Psoas muscle (tissue), 8 donors: ENCODE measurements around the gene TNMD. TPM values are rescaled to one million over a fixed set of nuclear protein-coding genes. Genes with fewer than 3 reads are reported as not detected.

Experiments
- ATAC-seq, 4 donors: fragments of 200-7000 bp; cut with Tn5 transposase; one replicate each; pipeline ENCODE4 v1.9.1; 2020; ENCODE audit warnings: moderate library complexity in 3 of 4, mild to moderate bottlenecking in 2 of 4
- DNase-seq, 2 donors: peaks; one replicate each; pipeline ENCODE4 v3.0.0-alpha.2; 2020
- H3K27ac ChIP-seq: fragments of 200-600 bp; one replicate; pipeline ENCODE4 v1.8.0; 2022
- H3K27me3 ChIP-seq, 3 donors: fragments of 200-600 bp in 1 of 3; one replicate each; pipeline versions ENCODE4 v1.6.1 to v1.8.0; 2013 to 2022; ENCODE audit warnings: low read length in 2 of 3, mild to moderate bottlenecking in 2 of 3, moderate library complexity in 1 of 3; ENCODE audit not compliant: insufficient read depth in 3 of 3
- H3K36me3 ChIP-seq, 2 donors: fragments of 200-600 bp in 1 of 2; one replicate each; pipeline versions ENCODE4 v1.6.1 to v1.8.0; 2013 to 2022; ENCODE audit warnings: low read depth in 1 of 2, mild to moderate bottlenecking in 1 of 2, moderate library complexity in 1 of 2; ENCODE audit not compliant: insufficient read depth in 1 of 2
- H3K4me1 ChIP-seq: fragments of 200-600 bp; one replicate; pipeline ENCODE4 v1.8.0; 2022
- H3K4me3 ChIP-seq: fragments of 200-600 bp; one replicate; pipeline ENCODE4 v1.8.0; 2022; ENCODE audit warnings: mild to moderate bottlenecking
- H3K9me3 ChIP-seq: fragments of 200-600 bp; one replicate; pipeline ENCODE4 v1.8.0; 2022
- WGBS, 3 donors: extraction: QIAGEN DNeasy Blood & Tissue Kit; methylation state at CpG; one replicate each; pipeline versions ENCODE4 v1.1.6 to v1.1.7; 2013; 5-methylcytosine and 5-hydroxymethylcytosine counted together
- intact Hi-C, 2 donors: fragments of 100-400 bp; cut with DNase I; formaldehyde crosslinking; loops; one replicate each; pipeline versions ENCODE4 v1.11.0 to v1.14.2; 2022
- polyA plus RNA-seq, 3 donors: library from polyadenylated mRNA; stranded (reverse); fragments of 200-250 nt; gene quantifications; one replicate each; pipeline ENCODE4 v1.2.3, GENCODE V29; 2013
- total RNA-seq, 4 donors: library from RNA; stranded (reverse); fragmentation: NEBNext Ultra II Directional in 2 of 4; extraction: Animal tissue kit (Norgen Biotek cat#: 25700) in 2 of 4; gene quantifications; one replicate each; pipeline versions ENCODE4 v1.2.1 to v1.2.4, GENCODE V29; 2021 to 2023
- TF ChIP-seq, protein P1 (sequence below): fragments of 200-600 bp; IDR thresholded peaks from one replicate; pipeline ENCODE4 v1.8.0; 2022; ENCODE audit warnings: antibody characterized with exemption
- donor health status: healthy with polysubstance abuse.
- donor health status: DM: no; HTN: no; CAD: no; lungs with moderate emphysema.
- donor health status: Bipolar disorder and iron deficiency.
- donor health status: healthy.
- donor health status: DM: yes; HTN: yes; CAD: no.
- donor health status: DM: no; HTN: no; CAD: no.
- donor health status: DM: no; HTN: no; CAD: no.
- donor health status: DM: yes; HTN: yes; CAD: no.

TNMD gene
- total and polyA plus RNA-seq, 7 donors: 0.03 to 0.69 (median 0.06) TPM; not detected in 4

DNA sequence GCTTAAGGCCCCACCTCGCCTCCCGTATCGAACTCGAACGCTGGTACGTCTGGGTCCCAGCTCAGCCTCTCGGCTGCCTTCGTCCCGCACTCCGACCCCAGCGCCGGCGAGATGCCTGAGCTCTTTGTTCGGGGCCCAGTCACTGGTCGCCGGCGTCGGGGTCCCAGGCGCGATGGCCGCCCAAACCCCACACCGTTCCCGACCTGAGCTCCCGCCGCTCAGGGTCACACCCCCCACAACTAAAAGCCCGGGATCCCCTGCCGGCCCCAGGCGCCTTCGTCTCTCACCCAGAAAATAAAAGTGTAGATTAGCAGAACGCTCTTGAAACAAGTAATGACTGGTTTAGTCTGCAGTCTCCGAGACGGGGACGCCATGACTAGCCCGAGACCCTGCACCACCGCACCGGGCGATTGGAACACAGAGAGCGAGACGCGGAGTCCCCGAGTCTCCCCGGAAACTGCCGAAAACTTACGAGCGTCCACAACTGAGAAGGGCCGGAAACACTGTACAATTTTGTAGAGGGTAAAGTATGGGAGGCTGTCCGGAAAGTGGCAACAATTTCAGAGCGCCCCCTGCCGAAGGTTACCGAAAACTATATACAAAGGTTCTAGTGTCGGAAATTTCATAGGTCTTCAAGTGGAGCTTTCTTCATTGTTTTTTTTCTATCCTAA lies 51.7 kb downstream of the TNMD start, which contains the start of gene TSPAN6:
Gene TSPAN6 (minus strand): TSS at position 486 of the 671 bp plus-strand sequence. CDS start 112 bp downstream, at position 374.
- WGBS, 3 donors: 0 to 28% (median 1%) methylated on average over 28 to 51 of the region's 51 CpGs
- TF ChIP-seq, protein P1, sequence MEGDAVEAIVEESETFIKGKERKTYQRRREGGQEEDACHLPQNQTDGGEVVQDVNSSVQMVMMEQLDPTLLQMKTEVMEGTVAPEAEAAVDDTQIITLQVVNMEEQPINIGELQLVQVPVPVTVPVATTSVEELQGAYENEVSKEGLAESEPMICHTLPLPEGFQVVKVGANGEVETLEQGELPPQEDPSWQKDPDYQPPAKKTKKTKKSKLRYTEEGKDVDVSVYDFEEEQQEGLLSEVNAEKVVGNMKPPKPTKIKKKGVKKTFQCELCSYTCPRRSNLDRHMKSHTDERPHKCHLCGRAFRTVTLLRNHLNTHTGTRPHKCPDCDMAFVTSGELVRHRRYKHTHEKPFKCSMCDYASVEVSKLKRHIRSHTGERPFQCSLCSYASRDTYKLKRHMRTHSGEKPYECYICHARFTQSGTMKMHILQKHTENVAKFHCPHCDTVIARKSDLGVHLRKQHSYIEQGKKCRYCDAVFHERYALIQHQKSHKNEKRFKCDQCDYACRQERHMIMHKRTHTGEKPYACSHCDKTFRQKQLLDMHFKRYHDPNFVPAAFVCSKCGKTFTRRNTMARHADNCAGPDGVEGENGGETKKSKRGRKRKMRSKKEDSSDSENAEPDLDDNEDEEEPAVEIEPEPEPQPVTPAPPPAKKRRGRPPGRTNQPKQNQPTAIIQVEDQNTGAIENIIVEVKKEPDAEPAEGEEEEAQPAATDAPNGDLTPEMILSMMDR: peak; percentile 33
- intact Hi-C loops: loop anchor here in 1 of 2 donors (5.0 kb wide), 1 partner anchor 124 kb away; no protein-coding TSS in a partner anchor
- Histone ChIP-seq H3K4me3 (peak within 1 kb of the TSS; percentile 77), H3K36me3 (peaks cover 0 to 16% of the 10 kb centered on the region in 2 donors), H3K9me3 (no peaks in the 10 kb centered on the region), H3K4me1 (no peaks in the 10 kb centered on the region), H3K27ac (peak within 1 kb of the TSS; percentile 46), H3K27me3 (peaks cover 0 to 20% (median 0%) of the 10 kb centered on the region in 3 donors)
- peak; percentile 77 to 86 for DNase-seq
- peak; percentile 75 to 98 (median 94) for ATAC-seq

DNA sequence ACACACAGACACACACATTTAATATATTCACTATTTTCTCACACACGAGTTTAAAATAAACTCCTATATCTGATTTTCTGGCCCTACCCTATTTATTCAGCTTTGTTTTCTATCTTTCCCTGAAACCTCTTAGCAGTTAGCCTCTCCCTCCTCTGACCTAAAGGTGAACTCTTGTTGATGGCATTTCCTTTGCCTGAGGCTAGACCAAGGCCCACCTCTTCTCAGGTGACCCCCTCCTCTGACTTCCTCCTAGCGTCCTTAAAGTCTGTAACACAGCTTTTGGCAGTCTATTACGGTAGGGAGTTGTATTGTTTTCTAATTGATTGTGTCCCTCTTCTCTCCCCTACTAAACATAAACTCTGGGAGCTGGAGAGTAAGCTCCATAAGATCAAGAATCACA lies 57.6 kb downstream of the TNMD start:
- Histone ChIP-seq H3K27ac (no peak overlapping the region), H3K4me1 (no peaks in the 10 kb centered on the region), H3K9me3 (no peaks in the 10 kb centered on the region), H3K27me3 (peaks cover 0 to 40% (median 0%) of the 10 kb centered on the region in 3 donors), H3K4me3 (no peak overlapping the region), H3K36me3 (no peaks in the 10 kb centered on the region)
- DNase-seq (no peak), ATAC-seq (no peak)
- WGBS, 3 donors: 37 to 72% (median 71%) methylated on average over 3 of the region's 3 CpGs
- TF ChIP-seq, protein P1: no peak
- intact Hi-C loops: no loop called here

DNA sequence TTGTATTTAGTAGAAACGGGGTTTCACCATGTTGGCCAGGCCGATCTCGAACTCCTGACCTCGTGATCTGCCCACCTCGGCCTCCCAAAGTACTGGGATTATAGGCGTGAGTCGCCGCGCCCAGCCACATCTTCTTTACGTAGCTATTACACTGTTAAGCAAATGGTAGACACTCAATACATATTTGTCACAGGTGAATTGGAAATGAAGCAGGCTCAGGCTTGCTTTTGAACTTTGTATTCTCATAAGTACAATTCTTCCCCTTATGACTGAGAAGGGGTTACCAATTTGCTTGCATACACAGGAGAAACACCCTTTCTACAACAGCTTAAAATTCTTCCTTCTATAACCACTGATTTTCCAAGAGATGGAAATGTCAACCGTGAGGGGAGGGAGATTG lies 58.5 kb downstream of the TNMD start:
- no peak for DNase-seq
- Histone ChIP-seq H3K9me3 (no peaks in the 10 kb centered on the region), H3K36me3 (no peaks in the 10 kb centered on the region), H3K4me3 (no peak overlapping the region), H3K27ac (no peak overlapping the region), H3K27me3 (peaks cover 0 to 40% (median 0%) of the 10 kb centered on the region in 3 donors), H3K4me1 (no peaks in the 10 kb centered on the region)
- ATAC-seq: no peak
- intact Hi-C loops: no loop called here
- 83 to 94% (median 89%) methylated on average over 11 of the region's 11 CpGs for WGBS, 3 donors
- TF ChIP-seq, protein P1: no peak

DNA sequence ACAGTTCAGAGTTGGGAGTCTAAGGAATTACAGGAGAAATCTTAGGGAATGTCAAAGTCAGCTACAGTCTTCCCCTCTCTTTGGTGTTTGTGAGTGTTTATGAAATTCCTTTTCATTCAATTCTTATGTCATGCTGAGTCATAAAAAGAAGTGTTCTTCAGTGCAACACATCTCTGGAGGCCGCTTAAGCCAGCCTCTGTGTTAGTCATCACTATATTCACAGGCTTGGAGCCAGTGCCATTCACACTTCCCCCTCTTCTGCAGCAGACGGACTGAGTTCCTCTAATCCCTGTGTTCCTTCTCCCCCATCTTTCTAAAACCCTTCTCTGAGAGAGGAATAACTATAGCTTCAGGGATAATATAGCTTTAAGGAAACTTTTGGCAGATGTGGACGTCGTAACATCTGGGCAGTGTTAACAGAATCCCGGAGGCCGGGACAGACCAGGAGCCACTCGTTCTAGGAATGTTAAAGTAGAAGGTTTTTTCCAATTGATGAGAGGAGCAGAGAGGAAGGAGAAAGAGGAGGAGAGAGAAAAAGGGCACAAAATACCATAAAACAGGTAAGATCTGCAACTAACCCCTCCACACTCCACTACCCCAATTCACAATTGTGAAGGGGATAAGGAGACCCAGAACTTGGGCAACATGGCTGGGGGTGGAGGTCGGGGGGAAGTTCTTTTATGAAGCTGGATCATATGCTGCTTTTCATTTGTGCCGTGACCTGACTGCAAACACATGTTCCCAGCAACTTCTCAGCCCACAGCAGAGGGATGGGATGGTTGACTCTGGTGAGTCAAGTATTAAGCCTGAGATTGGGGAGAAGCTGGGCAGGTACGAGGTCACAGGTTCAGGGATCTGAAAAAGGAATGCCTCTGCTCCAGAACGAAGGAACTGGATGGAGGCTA lies 59.5 kb downstream of the TNMD start, which contains the start of gene SRPX2:
Gene SRPX2 (plus strand): TSS at position 244 of the 905 bp plus-strand sequence. CDS start 2,124 bp downstream, outside the sequence.
- 20 to 30% (median 27%) methylated on average over 11 of the region's 11 CpGs for WGBS, 3 donors

More for the DNA sequence above, 59.5 kb downstream of the TNMD start, which contains the start of gene SRPX2:
- H3K27me3 ChIP-seq: peaks cover 0 to 40% (median 0%) of the 10 kb centered on the region in 3 donors
- peak within 1 kb of the TSS; percentile 41 for H3K4me3 ChIP-seq
- intact Hi-C loops: no loop called here
- H3K4me1 ChIP-seq: no peaks in the 10 kb centered on the region
- ATAC-seq: peak; percentile 47 to 82 (median 70)
- TF ChIP-seq, protein P1: no peak
- H3K9me3 ChIP-seq: no peaks in the 10 kb centered on the region
- H3K27ac ChIP-seq: no peak within 1 kb of the TSS
- no peaks in the 10 kb centered on the region for H3K36me3 ChIP-seq
- DNase-seq: peak; percentile 45 to 68
